ENCODE measurements around the gene MAGI1. TPM values are rescaled to one million over a fixed set of nuclear protein-coding genes. Genes with fewer than 3 reads are reported as not detected.

The MAGI1 gene
- total RNA-seq, 1 donor from 2014 or later = 47.1 TPM

- Histone ChIP-seq H3K36me3 (no peaks in the 10 kb centered on the region), H3K4me1 (no peaks in the 10 kb centered on the region), H3K27me3 (no peaks in the 10 kb centered on the region), H3K4me3 (no peak overlapping the region), H3K9me3 (no peaks in the 10 kb centered on the region), H3K27ac (no peak overlapping the region)
- intact Hi-C loops (cut with DNase I) = no loop called here
- no peak for TF ChIP-seq POLR2AphosphoS5 (IDR thresholded peaks at IDR 0.05; ENCODE audit: insufficient read depth in 1 of 2, low read depth in 1 of 2)
- TF ChIP-seq POLR2A (IDR thresholded peaks at IDR 0.05) = no peak
- TF ChIP-seq CTCF (IDR thresholded peaks at IDR 0.05) = no peak
- no peak for DNase-seq (ENCODE audit: extremely low spot score in 2 of 2)
Measured at GRCh38 chr3:65664446-65664845, 374.3 kb downstream of the MAGI1 start.

- intact Hi-C loops (cut with DNase I) = no loop called here
- Histone ChIP-seq H3K9me3 (no peaks in the 10 kb centered on the region), H3K4me1 (no peaks in the 10 kb centered on the region), H3K27ac (no peak overlapping the region), H3K27me3 (no peaks in the 10 kb centered on the region), H3K36me3 (no peaks in the 10 kb centered on the region), H3K4me3 (no peak overlapping the region)
- TF ChIP-seq POLR2AphosphoS5 (IDR thresholded peaks at IDR 0.05; ENCODE audit: insufficient read depth in 1 of 2, low read depth in 1 of 2) = no peak
- no peak for TF ChIP-seq POLR2A (IDR thresholded peaks at IDR 0.05)
- no peak for TF ChIP-seq CTCF (IDR thresholded peaks at IDR 0.05)
- no peak for DNase-seq (ENCODE audit: extremely low spot score in 2 of 2)
Measured at GRCh38 chr3:65662095-65662494, 376.6 kb downstream of the MAGI1 start.

GRCh38 chr3:65660000-65660598, 378.6 kb downstream of the MAGI1 start:
- no peak for TF ChIP-seq POLR2AphosphoS5 (IDR thresholded peaks at IDR 0.05; ENCODE audit: insufficient read depth in 1 of 2, low read depth in 1 of 2)
- TF ChIP-seq POLR2A (IDR thresholded peaks at IDR 0.05) = no peak
- no peak for TF ChIP-seq CTCF (IDR thresholded peaks at IDR 0.05)
- Histone ChIP-seq H3K4me1 (no peaks in the 10 kb centered on the region), H3K4me3 (no peak overlapping the region), H3K36me3 (no peaks in the 10 kb centered on the region), H3K27me3 (no peaks in the 10 kb centered on the region), H3K9me3 (no peaks in the 10 kb centered on the region), H3K27ac (no peak overlapping the region)
- intact Hi-C loops (cut with DNase I) = no loop called here
- DNase-seq (ENCODE audit: extremely low spot score in 2 of 2) = no peak

GRCh38 chr3:65659396-65659795, 379.3 kb downstream of the MAGI1 start:
- Histone ChIP-seq H3K4me1 (no peaks in the 10 kb centered on the region), H3K9me3 (no peaks in the 10 kb centered on the region), H3K27me3 (no peaks in the 10 kb centered on the region), H3K4me3 (no peak overlapping the region), H3K36me3 (no peaks in the 10 kb centered on the region), H3K27ac (no peak overlapping the region)
- TF ChIP-seq POLR2A (IDR thresholded peaks at IDR 0.05) (no peak), CTCF (IDR thresholded peaks at IDR 0.05) (no peak), POLR2AphosphoS5 (IDR thresholded peaks at IDR 0.05; ENCODE audit: insufficient read depth in 1 of 2, low read depth in 1 of 2) (no peak)
- intact Hi-C loops (cut with DNase I) = no loop called here
- no peak for DNase-seq (ENCODE audit: extremely low spot score in 2 of 2)

GRCh38 chr3:65658401-65658800, 380.3 kb downstream of the MAGI1 start:
- TF ChIP-seq POLR2AphosphoS5 (IDR thresholded peaks at IDR 0.05; ENCODE audit: insufficient read depth in 1 of 2, low read depth in 1 of 2) = no peak
- TF ChIP-seq CTCF (IDR thresholded peaks at IDR 0.05) = no peak
- TF ChIP-seq POLR2A (IDR thresholded peaks at IDR 0.05) = no peak
- no peak for DNase-seq (ENCODE audit: extremely low spot score in 2 of 2)
- no peak overlapping the region for H3K4me3 ChIP-seq
- no peak overlapping the region for H3K27ac ChIP-seq
- H3K27me3 ChIP-seq = no peaks in the 10 kb centered on the region
- no peaks in the 10 kb centered on the region for H3K9me3 ChIP-seq
- no peaks in the 10 kb centered on the region for H3K36me3 ChIP-seq
- intact Hi-C loops (cut with DNase I) = no loop called here
- no peaks in the 10 kb centered on the region for H3K4me1 ChIP-seq

Measured in vagina (tissue), 2 donors.